NOMO-1 treated with dmso at 0.1 percent for 144 hours (cell line): ENCODE measurements around the gene ATP2B3.

ENCODE experiments used
- DNase-seq: peaks from one replicate; lab custom pipeline; 2025; ENCODE audit not compliant: unreplicated experiment; lab: John Stamatoyannopoulos, UW

ATP2B3 gene

GRCh38 chrX:153609917-153610835 is 92.7 kb downstream of the ATP2B3 start:
- no peak for DNase-seq

- no peak for DNase-seq
Measured at GRCh38 chrX:153610836-153611213, 93.4 kb downstream of the ATP2B3 start.

GRCh38 chrX:153611298-153612095 is 94.1 kb downstream of the ATP2B3 start:
- DNase-seq: no peak

GRCh38 chrX:153612413-153612812 is 95.0 kb downstream of the ATP2B3 start:
- no peak for DNase-seq

- no peak for DNase-seq
Measured at GRCh38 chrX:153614818-153615217, 97.4 kb downstream of the ATP2B3 start.

- no peak for DNase-seq
Measured at GRCh38 chrX:153620576-153620975, 103.1 kb downstream of the ATP2B3 start.

GRCh38 chrX:153621949-153622598 is 104.6 kb downstream of the ATP2B3 start:
- DNase-seq: no peak

GRCh38 chrX:153622661-153623309 is 105.3 kb downstream of the ATP2B3 start:
- DNase-seq: no peak

- no peak for DNase-seq
Measured at GRCh38 chrX:153623310-153624029, 106.0 kb downstream of the ATP2B3 start.

GRCh38 chrX:153624196-153625091 is 107.0 kb downstream of the ATP2B3 start:
- no peak for DNase-seq

GRCh38 chrX:153625271-153626024 is 108.0 kb downstream of the ATP2B3 start:
- no peak for DNase-seq

- DNase-seq: no peak
Measured at GRCh38 chrX:153626025-153626633, 108.7 kb downstream of the ATP2B3 start.

- no peak for DNase-seq
Measured at GRCh38 chrX:153626863-153627674, 109.6 kb downstream of the ATP2B3 start.

GRCh38 chrX:153627675-153628111 is 110.3 kb downstream of the ATP2B3 start:
- DNase-seq: no peak

- DNase-seq: no peak
Measured at GRCh38 chrX:153628129-153628528, 110.7 kb downstream of the ATP2B3 start.

- DNase-seq: no peak
Measured at GRCh38 chrX:153628665-153629064, 111.2 kb downstream of the ATP2B3 start.

- no peak for DNase-seq
Measured at GRCh38 chrX:153631346-153631745, 113.9 kb downstream of the ATP2B3 start.
